ENCODE results near the gene RNF144A.

DNA sequence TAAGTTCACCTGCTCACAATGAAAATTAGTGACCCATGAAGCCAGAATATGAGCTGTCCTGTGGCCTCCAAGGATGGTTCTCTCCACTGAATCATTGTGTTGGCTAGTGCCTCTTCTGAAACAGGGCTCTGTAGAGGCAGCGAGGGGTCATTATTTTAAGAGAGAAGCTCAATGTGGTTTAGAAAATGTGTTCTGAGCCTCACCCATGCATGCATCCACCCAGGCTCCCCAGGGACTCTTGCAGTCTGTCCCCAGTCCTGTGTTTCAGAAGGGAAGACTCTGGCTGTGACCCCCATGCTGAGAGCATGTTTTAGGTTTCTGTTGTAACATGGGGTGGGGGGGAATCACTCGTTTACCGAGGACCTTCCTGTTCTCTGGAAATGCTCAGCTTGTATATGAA is 135.2 kb downstream of the RNF144A start:
- TF ChIP-seq, protein P1, sequence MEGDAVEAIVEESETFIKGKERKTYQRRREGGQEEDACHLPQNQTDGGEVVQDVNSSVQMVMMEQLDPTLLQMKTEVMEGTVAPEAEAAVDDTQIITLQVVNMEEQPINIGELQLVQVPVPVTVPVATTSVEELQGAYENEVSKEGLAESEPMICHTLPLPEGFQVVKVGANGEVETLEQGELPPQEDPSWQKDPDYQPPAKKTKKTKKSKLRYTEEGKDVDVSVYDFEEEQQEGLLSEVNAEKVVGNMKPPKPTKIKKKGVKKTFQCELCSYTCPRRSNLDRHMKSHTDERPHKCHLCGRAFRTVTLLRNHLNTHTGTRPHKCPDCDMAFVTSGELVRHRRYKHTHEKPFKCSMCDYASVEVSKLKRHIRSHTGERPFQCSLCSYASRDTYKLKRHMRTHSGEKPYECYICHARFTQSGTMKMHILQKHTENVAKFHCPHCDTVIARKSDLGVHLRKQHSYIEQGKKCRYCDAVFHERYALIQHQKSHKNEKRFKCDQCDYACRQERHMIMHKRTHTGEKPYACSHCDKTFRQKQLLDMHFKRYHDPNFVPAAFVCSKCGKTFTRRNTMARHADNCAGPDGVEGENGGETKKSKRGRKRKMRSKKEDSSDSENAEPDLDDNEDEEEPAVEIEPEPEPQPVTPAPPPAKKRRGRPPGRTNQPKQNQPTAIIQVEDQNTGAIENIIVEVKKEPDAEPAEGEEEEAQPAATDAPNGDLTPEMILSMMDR (conservative IDR thresholded peaks at IDR 0.05; ENCODE audit: low read depth, low read length): no peak
- TF ChIP-seq EZH2 (IDR thresholded peaks at IDR 0.05; ENCODE audit: low read length, unreplicated experiment): no peak
- TF ChIP-seq EZH2phosphoT487 (IDR thresholded peaks at IDR 0.05; ENCODE audit: borderline replicate concordance, low read length): no peak
